Activated T-cell treated with anti-CD3 and anti-CD28 coated beads, Interleukin-2, amount 50 U/mL, for 4 hours (primary cell): ENCODE results near the gene LRRC3B. TPM values are rescaled to one million over a fixed set of nuclear protein-coding genes. Genes with fewer than 3 reads are reported as not detected.

Source experiments
- ATAC-seq, 2 donors: fragments of 200-7000 bp; cut with Tn5 transposase; one replicate each; pipeline ENCODE4 v1.10.0; 2021
- DNase-seq: peaks from one replicate; pipeline ENCODE4 v3.0.0-alpha.2; 2020
- H3K27me3 Mint-ChIP-seq: one replicate; pipeline ENCODE4 v1.8.0; 2021; ENCODE audit warnings: low read depth, mixed read lengths
- H3K36me3 Mint-ChIP-seq: one replicate; pipeline ENCODE4 v1.8.0; 2022; ENCODE audit warnings: mixed read lengths; ENCODE audit not compliant: insufficient read depth
- H3K4me1 Mint-ChIP-seq: one replicate; pipeline ENCODE4 v1.8.0; 2021; ENCODE audit warnings: low read depth, mixed read lengths
- H3K4me3 Mint-ChIP-seq: one replicate; pipeline ENCODE4 v1.8.0; 2021; ENCODE audit warnings: mild to moderate bottlenecking, moderate library complexity, mixed read lengths
- H3K9me3 Mint-ChIP-seq: one replicate; pipeline ENCODE4 v1.8.0; 2021; ENCODE audit warnings: mixed read lengths
- total RNA-seq, 3 donors: library from RNA; stranded (reverse); gene quantifications; one replicate each; pipeline ENCODE4 v1.2.1, GENCODE V29; 2021

Gene LRRC3B
- total RNA-seq, 3 donors from 2014 or later: not detected

GRCh38 chr3:26648461-26648860 is 25.9 kb downstream of the LRRC3B start:
- H3K9me3 Mint-ChIP-seq: no peaks in the 10 kb centered on the region
- no peaks in the 10 kb centered on the region for H3K27me3 Mint-ChIP-seq

GRCh38 chr3:26652164-26652563 is 29.6 kb downstream of the LRRC3B start:
- DNase-seq (no peak), ATAC-seq (no peak)
- H3K27me3 Mint-ChIP-seq: no peaks in the 10 kb centered on the region
- no peak overlapping the region for H3K4me3 Mint-ChIP-seq
- H3K9me3 Mint-ChIP-seq: no peaks in the 10 kb centered on the region
- no peaks in the 10 kb centered on the region for H3K36me3 Mint-ChIP-seq
- no peaks in the 10 kb centered on the region for H3K4me1 Mint-ChIP-seq

More at GRCh38 chr3:26648461-26648860, 25.9 kb downstream of the LRRC3B start:
- DNase-seq: no peak
- Mint-ChIP-seq H3K4me1 (no peaks in the 10 kb centered on the region), H3K4me3 (no peak overlapping the region), H3K36me3 (no peaks in the 10 kb centered on the region)
- ATAC-seq: no peak

GRCh38 chr3:26653811-26654425 is 31.3 kb downstream of the LRRC3B start:
- H3K4me3 Mint-ChIP-seq: no peak overlapping the region
- H3K36me3 Mint-ChIP-seq: no peaks in the 10 kb centered on the region
- H3K4me1 Mint-ChIP-seq: no peaks in the 10 kb centered on the region
- H3K27me3 Mint-ChIP-seq: no peaks in the 10 kb centered on the region
- DNase-seq (no peak), ATAC-seq (no peak)
- no peaks in the 10 kb centered on the region for H3K9me3 Mint-ChIP-seq

- no peaks in the 10 kb centered on the region for H3K36me3 Mint-ChIP-seq
- no peak overlapping the region for H3K4me3 Mint-ChIP-seq
- H3K4me1 Mint-ChIP-seq: no peaks in the 10 kb centered on the region
- ATAC-seq (no peak), DNase-seq (no peak)
- no peaks in the 10 kb centered on the region for H3K9me3 Mint-ChIP-seq
- no peaks in the 10 kb centered on the region for H3K27me3 Mint-ChIP-seq
Measured at GRCh38 chr3:26655231-26655630, 32.7 kb downstream of the LRRC3B start.

GRCh38 chr3:26657348-26657976 is 34.9 kb downstream of the LRRC3B start:
- Mint-ChIP-seq H3K27me3 (no peaks in the 10 kb centered on the region), H3K36me3 (no peaks in the 10 kb centered on the region), H3K4me3 (no peak overlapping the region), H3K9me3 (no peaks in the 10 kb centered on the region), H3K4me1 (no peaks in the 10 kb centered on the region)
- ATAC-seq: no peak
- DNase-seq: no peak

- DNase-seq (no peak), ATAC-seq (no peak)
- Mint-ChIP-seq H3K27me3 (no peaks in the 10 kb centered on the region), H3K36me3 (no peaks in the 10 kb centered on the region), H3K4me3 (no peak overlapping the region), H3K4me1 (no peaks in the 10 kb centered on the region), H3K9me3 (no peaks in the 10 kb centered on the region)
Measured at GRCh38 chr3:26668171-26668570, 45.6 kb downstream of the LRRC3B start.

- DNase-seq (no peak), ATAC-seq (no peak)
- H3K4me3 Mint-ChIP-seq: no peak overlapping the region
- no peaks in the 10 kb centered on the region for H3K36me3 Mint-ChIP-seq
- no peaks in the 10 kb centered on the region for H3K9me3 Mint-ChIP-seq
- H3K27me3 Mint-ChIP-seq: no peaks in the 10 kb centered on the region
- H3K4me1 Mint-ChIP-seq: no peaks in the 10 kb centered on the region
Measured at GRCh38 chr3:26668696-26669095, 46.1 kb downstream of the LRRC3B start.

GRCh38 chr3:26675336-26675735 is 52.8 kb downstream of the LRRC3B start:
- Mint-ChIP-seq H3K4me1 (no peaks in the 10 kb centered on the region), H3K36me3 (no peaks in the 10 kb centered on the region)
- no peak for ATAC-seq

GRCh38 chr3:26681632-26682031 is 59.1 kb downstream of the LRRC3B start:
- Mint-ChIP-seq H3K27me3 (no peaks in the 10 kb centered on the region), H3K4me3 (no peak overlapping the region), H3K9me3 (no peaks in the 10 kb centered on the region), H3K4me1 (no peaks in the 10 kb centered on the region), H3K36me3 (no peaks in the 10 kb centered on the region)
- ATAC-seq (no peak), DNase-seq (no peak)

More at GRCh38 chr3:26675336-26675735, 52.8 kb downstream of the LRRC3B start:
- Mint-ChIP-seq H3K4me3 (no peak overlapping the region), H3K27me3 (no peaks in the 10 kb centered on the region), H3K9me3 (no peaks in the 10 kb centered on the region)
- no peak for DNase-seq

- Mint-ChIP-seq H3K27me3 (no peaks in the 10 kb centered on the region), H3K36me3 (no peaks in the 10 kb centered on the region), H3K4me3 (no peak overlapping the region), H3K9me3 (no peaks in the 10 kb centered on the region), H3K4me1 (no peaks in the 10 kb centered on the region)
- DNase-seq (no peak), ATAC-seq (no peak)
Measured at GRCh38 chr3:26682406-26682805, 59.8 kb downstream of the LRRC3B start.

GRCh38 chr3:26683902-26684301 is 61.3 kb downstream of the LRRC3B start:
- ATAC-seq (no peak), DNase-seq (no peak)
- H3K4me1 Mint-ChIP-seq: no peaks in the 10 kb centered on the region
- H3K9me3 Mint-ChIP-seq: no peaks in the 10 kb centered on the region
- no peak overlapping the region for H3K4me3 Mint-ChIP-seq
- H3K36me3 Mint-ChIP-seq: no peaks in the 10 kb centered on the region
- no peaks in the 10 kb centered on the region for H3K27me3 Mint-ChIP-seq

- no peaks in the 10 kb centered on the region for H3K27me3 Mint-ChIP-seq
- no peak for DNase-seq
- no peaks in the 10 kb centered on the region for H3K4me1 Mint-ChIP-seq
- peaks cover 3% of the 10 kb centered on the region for H3K9me3 Mint-ChIP-seq
- no peaks in the 10 kb centered on the region for H3K36me3 Mint-ChIP-seq
- no peak for ATAC-seq
- no peak overlapping the region for H3K4me3 Mint-ChIP-seq
Measured at GRCh38 chr3:26687466-26687865, 64.9 kb downstream of the LRRC3B start.

GRCh38 chr3:26699553-26699952 is 77.0 kb downstream of the LRRC3B start:
- Mint-ChIP-seq H3K36me3 (no peaks in the 10 kb centered on the region), H3K9me3 (peaks cover 4% of the 10 kb centered on the region), H3K27me3 (no peaks in the 10 kb centered on the region), H3K4me1 (no peaks in the 10 kb centered on the region), H3K4me3 (no peak overlapping the region)
- DNase-seq (no peak), ATAC-seq (no peak)

- Mint-ChIP-seq H3K27me3 (no peaks in the 10 kb centered on the region), H3K4me3 (no peak overlapping the region), H3K9me3 (peaks cover 4% of the 10 kb centered on the region), H3K36me3 (no peaks in the 10 kb centered on the region), H3K4me1 (no peaks in the 10 kb centered on the region)
- DNase-seq (no peak), ATAC-seq (no peak)
Measured at GRCh38 chr3:26703519-26703918, 80.9 kb downstream of the LRRC3B start.

- no peaks in the 10 kb centered on the region for H3K4me1 Mint-ChIP-seq
- no peak for DNase-seq
- H3K4me3 Mint-ChIP-seq: no peak overlapping the region
- H3K27me3 Mint-ChIP-seq: no peaks in the 10 kb centered on the region
- no peak for ATAC-seq
- peaks cover 4% of the 10 kb centered on the region for H3K9me3 Mint-ChIP-seq
- H3K36me3 Mint-ChIP-seq: no peaks in the 10 kb centered on the region
Measured at GRCh38 chr3:26704736-26705135, 82.2 kb downstream of the LRRC3B start.
